Astrocyte of the hippocampus (primary cell): ENCODE data around the gene KLF6.

Experiments
- DNase-seq: peaks from one replicate; pipeline ENCODE4 v3.0.0; 2011; ENCODE audit warnings: low read depth, low spot score

KLF6 gene

DNA sequence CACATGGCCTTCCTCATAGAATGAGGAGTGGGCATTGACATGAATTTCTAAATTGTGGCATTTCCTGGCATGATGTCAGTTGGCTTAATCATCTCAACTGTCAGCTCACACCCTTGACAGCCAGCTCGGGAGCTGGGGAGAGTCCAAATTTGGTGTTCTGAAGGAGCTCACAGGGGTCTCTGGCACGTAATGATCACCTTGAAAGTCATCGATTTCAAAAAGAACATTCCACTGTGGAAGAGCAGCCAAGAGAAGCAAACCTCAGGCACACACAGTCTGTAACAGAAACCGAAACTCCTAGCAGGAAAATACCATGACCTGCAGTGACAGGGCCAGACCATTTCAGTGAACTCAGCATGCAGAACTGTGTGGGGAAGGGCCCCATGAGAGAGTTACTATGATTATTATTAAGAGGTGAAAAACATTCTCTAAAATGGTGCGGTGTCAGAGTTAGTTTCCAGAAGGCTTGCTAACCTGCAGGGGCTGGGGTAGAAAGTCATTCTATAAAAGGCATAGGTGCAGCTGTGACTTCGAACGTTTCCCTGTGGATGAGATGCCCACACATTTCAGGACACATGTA lies 26.4 kb upstream of the KLF6 start:
- peak; percentile 95 for DNase-seq

DNA sequence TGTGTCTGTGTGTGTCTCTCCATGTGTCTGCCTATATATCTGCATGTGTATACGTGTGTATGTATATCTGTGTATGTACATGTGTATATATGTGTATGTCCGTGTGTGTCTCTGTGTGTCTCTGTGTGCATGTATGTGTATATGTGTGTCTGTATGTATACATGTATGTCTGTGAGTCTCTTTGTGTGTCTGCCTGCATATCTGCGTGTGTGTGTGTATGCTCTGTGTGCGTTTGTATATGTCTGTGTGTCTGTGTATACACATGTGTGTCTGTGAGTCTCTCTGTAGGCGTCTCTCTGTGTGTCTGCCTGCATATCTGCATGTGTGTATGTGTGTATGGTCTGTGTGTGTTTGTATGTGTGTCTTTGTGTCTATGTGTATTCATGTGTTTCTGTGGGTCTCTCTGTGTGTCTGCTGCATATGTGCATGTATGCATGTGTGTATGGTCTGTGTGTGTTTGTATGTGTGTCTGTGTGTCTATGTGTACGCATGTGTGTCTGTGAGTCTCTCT lies 23.7 kb upstream of the KLF6 start:
- no peak for DNase-seq

DNA sequence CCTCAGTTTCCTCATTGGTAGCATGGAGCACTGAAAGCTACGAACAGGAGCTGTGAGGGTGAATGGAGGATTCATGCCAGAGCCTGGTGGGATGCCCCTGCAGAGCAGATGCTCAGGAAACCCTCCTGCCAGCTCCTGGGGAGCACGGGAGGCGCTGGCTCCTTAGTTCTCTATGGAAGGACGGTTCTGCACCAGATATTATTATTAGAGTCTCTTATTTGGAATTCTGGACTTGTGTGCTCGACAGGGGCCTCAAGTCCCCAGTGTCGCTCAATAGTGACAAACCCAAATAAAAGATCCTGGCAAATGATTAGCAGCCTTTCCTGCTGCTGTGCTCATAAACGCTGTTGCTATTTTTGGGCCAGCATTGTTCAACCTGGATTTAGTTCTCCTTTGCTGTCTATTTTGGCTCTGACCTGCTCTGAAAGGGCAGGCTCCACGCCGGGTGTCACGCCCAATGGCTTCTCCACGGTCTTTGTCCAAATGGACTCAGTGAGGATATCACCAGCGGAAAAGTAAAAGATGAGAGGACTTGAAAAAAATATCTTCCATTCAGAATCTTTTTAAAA lies 23.0 kb upstream of the KLF6 start:
- no peak for DNase-seq

DNA sequence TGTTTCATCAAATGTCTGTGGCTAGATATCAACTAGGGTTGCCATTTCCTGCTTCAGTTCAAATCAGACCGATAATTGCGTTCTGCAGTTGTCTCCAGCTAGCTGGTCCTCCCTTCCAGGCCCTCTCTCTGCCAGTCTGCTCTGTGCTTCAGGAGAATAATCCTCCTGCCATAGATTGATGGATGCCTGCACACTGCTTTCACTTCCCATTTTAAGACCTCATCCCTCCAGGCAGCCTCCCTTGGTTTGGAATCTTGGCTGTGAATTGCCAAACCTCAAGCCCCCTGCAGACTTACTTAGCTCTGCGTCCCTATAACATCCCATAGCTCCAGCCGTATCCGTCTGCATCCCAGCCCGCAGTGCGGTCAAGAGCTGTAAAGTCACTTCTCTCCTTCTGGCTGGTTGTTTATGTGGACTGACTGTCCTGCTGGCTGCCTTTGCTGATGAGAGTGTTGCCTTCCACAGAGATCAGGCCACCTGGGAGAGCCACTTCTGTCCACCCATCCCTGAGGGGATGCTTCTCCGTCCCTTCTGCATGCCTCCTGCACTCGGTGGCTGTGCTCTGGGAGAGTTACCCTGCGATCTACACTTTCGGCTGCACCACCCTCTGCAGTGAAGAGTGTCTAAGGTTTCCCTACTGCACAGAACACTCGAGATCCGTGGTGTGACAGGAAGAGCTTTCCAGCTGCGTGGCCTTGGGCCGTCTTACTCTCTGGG lies 22.4 kb upstream of the KLF6 start:
- no peak for DNase-seq

DNA sequence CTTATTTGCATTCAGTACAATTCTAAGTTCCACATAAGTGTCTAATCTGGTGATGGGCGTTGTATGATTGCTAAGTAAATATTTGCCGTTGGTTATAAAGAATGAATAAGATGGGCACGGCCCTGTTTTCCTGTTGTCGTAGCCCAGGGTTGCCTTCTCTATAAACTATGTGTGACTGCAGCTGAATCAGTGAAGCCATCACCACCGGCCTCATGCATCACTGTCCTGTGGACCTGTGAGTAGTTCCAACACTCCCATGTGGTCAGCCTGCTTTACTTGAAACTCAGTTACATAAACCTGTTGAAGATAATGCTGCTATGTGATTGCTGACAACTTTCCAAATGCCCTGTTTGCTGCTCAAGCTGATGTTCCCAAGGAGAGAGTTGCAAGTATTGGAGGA lies 21.6 kb upstream of the KLF6 start:
- peak; percentile 82 for DNase-seq

DNA sequence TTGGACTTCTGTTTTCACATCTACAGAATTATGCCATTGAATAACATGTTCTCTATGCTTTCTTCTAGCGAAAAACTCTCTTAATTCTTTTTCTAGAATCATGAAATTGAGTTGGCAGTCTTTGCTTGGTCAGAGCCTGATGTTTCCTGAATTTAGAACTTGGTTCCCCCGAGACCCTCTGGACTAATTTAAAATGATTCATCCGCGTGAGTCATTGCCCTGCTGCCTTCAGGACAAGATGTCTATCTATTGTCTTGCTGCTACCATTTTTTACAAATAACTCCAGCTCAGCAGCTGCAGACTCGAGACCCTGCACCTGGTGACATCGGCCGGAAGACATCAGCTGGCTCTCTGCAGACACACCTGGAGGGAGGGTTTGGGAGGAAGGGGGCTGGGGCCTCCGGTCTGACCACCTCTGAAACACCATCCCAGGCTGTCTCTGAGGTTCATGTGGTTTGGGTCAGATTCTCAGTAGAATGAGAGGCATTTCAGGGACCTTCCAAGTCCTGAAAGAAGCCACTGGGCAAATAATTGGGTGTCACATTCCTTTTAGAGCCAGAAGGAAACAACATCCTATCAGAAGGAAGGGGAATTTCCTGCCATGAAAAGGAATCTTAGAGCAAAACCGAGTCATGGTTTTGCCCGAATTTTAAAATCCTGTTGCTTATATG lies 20.9 kb upstream of the KLF6 start:
- peak; percentile 88 for DNase-seq

DNA sequence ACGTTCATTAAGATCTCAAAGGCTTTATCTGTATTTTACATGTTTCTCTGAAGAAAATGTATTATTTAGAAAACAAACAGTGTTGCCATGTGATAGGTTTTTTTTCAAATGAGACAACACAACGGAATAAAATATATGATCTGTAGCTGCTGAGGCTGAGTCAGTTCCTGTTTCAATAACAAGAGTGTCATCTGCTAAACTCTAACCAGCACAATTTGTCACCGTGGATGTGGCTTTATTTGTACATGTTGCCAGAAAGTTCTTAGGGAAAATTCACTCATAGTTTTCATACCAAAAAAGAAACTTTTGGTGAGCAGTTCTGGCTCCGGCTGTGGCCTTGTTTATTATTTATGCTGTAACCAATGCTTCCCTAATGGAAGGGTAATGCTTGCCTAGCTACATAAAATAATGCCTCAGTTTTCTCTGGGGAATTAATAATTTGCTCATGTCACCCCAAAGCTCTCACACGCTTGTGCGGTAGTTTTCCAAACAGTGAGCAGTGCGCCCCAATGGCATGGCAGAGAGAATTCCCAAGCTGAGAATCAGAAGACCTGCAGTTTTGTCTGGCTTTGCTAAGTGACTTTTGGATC lies 20.3 kb upstream of the KLF6 start:
- peak; percentile 79 for DNase-seq

DNA sequence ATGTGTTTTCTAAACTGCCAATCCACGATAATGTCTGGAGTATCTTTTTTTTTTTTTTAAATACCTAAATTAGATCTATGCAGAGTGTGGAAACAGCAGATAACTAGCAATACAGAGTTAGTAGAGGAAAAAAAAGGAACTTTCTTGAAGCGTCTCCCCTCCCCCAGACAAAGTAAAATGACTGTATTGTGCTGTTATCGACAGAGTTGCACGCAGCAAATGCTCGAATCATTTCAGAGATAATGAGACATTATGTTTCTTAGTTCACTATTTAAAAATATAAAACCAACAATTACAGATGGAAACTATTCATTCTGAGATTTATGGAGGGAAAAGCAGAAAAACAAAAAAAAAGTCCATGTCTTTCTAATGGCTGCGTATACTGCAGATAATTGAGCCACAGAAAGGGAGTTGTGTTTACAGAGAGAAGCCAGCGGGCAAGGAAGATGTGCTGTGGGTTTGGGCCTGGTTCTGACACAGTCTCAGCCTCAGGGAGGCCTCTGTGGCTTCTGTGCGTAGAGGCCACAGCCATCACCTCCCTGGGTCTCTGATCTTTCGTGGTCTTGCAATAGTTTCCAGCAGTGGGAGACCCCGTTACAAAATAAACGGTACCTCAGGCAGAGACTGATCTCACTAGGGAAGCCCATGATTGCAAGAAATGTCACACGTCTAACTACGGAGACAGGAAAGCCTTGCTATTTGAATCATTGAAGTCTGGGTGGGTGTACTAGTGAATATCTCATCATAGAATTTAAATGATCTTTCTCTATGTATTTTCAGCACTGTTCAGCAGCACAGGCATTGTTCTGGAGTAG lies 19.1 kb upstream of the KLF6 start:
- DNase-seq, result no peak

DNA sequence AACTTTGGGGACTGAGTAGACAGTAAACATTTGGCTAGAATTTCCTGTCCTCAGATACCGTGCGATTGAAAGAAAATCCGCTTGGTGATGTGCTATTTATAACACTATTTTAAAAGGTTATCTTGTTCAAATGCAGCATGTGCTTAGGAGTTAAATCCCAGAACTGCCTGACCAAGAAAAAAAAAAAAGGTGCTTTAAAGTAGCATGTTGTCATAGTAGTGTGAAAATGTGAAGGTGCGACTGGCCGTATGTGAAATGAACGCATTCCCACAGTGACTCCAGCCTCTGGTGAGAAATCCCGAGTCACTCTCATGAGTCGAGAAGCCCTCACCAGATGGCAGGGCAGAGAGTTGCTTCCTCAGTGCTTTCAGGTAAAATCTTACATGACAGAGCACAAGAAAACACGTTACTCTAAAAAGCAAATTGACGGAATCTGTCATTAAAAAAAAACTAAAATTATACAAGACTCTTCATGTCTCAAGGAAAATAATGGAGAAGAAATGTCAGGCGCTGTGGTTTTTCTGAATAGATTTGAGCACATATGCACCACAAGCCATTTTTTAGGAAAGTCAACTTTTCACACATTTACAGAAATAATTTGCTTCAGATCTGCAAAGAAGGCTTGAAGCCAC lies 18.4 kb upstream of the KLF6 start:
- peak; percentile 44 for DNase-seq

DNA sequence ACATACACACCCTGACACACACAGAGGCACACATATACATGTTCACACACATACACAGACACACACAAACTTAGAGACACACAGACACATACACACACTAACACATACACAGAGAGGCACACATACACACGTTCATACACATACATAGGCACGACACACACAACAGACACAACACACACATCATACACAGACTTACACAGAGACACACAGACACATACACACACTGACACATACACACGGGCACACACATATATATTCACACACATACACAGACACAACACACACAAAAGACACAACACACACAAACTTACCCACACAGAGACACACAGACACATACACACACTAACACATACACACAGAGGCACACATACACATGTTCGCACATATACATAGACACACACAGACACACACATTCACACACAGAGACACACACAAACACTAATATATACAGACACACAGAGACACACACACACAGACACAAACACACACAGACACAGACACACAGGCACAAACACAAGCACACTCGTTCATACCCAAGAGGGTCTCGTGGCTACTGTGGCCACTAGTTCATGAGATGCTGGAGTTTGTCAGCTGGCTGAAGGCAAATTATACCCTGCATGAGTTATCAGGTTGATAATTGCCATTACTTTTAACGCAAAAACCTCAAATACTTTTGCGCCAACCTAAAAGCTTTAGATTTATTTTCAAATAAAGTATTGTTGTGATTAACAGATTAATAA lies 17.7 kb upstream of the KLF6 start:
- no peak for DNase-seq

DNA sequence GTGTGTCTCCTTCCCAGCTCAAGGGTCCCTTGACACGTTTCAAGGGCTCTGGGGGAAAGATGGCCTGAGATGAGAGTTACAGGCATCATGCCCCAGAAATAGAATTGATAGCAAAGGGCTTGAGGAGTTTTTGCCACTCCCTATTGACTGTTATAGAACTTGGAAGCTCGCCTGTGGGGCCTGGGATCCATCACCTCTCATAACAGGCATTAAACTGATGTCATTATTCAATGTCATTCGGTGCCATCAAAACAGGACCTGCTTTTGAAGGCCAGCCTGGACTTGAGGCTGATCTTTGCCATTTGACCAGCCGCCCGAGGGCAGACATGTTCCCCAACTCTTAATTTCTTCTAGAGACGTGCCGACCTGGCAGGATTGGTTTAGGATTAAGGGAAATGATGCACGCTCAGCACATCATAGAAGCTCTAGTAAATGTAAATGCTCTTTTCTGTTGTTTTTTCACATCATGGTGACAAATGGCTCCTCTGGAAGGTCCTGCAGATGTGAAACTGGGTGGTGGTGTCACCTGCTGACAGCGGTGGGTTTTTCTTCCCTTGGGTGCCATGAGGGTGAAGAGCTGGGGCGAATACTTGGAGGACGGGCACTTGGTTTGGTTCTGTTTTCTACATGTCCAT lies 16.7 kb upstream of the KLF6 start:
- DNase-seq, result no peak

DNA sequence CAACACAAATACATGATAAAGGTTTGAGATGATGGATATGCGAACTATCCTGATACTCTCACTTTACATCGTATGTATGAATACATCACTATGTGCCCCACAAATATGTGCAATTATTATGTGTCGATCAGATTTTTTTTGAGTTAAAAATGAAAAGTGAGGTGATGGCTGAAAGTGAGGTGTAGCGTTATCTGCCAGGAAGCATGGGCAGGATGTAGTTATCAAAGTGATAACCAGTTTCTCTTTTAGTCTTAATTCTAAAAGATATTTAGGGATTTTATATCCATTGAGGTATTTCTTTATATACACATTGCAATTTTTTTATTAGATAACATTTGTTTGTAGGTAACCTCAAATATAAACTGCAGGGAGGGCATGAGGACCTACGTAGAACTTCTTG lies 15.6 kb upstream of the KLF6 start:
- no peak for DNase-seq

DNA sequence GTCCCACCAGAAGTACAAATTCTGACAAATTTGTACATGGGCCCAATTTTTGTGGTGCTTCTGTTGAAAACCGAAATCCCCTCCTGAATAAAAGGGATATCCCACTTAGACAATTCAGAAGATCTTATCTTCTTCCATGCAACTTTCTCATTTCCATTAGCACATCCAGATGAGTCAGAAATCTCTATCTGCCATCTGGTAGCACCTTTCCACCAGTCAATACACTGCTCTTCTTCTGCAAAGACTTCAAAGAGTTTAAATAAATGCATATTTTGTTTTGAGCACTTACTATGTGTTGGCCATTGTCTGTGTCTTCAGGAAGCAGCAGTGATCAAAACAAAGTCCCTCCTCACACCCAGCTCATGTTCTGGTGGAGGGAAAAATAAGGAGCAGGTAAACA lies 12.7 kb upstream of the KLF6 start:
- no peak for DNase-seq

DNA sequence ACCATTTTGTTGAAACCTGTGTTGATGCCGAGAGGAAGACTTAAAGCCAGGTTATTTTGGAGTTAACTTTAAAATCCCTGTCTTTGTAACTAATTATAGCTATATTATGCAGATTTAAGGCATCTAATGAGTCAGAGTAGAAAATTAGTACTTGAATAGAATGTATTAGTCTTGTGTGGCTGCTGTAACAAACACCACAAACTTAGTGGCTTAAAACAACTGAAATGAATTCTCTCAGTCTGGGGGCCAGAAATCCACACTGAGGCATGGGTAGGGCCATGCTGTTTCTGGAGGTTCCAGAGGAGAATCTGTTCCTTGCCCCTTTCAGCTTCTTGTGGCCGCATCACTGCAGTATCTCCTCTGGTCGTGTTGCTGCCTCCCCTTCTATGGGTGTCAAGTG lies 8.5 kb upstream of the KLF6 start:
- no peak for DNase-seq

DNA sequence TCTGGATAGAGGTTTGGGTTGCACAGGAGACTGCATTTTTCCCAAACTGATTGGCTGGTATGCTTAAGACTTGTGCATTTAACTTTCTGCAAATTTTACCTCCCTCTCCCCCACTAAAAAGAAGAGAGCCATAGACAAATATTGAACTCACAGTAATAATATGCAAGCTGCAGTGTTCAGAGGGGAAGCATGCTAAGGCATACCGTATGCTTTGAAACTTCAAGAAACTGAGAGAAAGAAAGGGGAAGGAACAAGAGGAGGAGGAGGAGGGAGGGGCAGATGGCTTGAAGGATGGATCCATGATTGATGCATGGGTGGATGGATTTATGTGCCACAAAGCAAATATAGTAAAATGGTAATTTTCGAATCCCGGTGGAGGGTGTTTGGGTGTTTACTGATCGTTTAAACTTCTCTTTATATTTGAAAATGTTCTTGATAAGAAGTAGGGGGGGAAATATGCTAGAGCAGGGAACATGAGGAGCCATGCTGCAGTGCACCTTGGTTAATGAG lies 7.8 kb upstream of the KLF6 start:
- no peak for DNase-seq

DNA sequence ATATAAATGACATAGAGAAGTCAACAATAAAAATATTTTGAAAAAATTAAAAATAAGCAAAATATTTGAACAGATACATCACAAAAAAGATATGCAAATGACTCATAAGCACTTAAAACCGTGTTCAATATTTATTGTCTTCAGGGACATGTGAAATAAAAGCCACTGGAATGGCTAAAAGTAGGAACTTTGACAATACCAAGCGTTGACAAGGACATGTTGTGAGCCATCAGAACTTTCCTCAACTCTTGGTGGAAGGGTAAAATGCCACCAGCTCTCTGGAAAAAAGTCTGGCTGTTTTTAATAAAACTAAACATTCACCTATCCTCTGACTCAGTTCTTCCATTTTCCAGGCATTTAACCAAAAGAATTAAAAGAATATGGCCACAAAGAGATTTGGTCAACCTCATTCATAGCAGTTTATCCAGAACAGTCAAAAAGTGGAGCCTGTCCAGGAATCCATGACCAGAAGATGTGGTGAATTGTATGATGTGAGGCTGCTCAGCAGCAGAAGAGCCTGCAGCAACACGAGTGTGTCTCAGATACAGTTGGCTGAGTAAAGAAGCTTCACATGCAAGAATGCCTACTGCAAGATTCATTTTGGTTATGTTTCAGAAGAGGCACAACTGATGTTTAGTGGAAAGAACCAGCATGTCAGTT lies 7.1 kb upstream of the KLF6 start:
- DNase-seq, result peak; percentile 71

DNA sequence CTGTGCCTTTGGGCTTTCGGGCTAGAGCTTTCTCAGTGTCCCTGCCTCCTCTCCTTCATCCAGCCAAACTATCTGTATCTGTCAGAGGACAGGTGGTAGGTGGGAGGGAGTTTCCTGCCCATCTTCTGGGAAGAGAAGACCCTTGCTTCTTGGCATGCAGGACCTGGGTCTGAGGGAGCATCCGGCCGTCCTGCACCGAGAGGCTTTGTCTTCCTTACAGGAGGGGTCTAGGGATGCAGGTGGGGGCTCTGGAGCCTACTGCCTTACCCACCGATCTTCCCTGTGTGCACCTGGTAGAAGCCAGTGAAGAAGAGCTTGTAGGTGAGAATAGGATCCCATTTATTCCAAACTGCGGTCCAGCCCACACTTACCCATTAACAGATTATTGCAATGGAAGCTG lies 5.8 kb upstream of the KLF6 start:
- DNase-seq, result no peak

DNA sequence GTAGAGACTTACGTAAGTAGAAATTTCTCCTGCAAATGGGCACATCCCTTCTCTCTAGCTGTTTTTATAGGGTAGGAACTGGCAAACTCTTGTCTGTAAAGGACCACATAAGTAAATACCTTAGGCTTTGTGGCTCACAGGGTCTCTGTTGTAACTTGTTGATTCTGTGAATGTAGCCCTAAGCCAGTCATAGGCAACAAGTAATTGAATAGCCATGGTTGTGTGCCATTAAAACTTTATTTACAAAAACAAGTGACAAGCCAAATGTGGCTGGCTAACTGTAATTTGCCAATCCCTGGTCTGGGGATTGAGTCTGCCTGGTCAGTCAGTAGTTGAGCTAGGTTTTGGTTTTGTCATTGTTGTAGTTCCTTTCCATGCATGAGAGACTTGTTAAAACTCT lies 5.3 kb upstream of the KLF6 start:
- DNase-seq, result no peak

DNA sequence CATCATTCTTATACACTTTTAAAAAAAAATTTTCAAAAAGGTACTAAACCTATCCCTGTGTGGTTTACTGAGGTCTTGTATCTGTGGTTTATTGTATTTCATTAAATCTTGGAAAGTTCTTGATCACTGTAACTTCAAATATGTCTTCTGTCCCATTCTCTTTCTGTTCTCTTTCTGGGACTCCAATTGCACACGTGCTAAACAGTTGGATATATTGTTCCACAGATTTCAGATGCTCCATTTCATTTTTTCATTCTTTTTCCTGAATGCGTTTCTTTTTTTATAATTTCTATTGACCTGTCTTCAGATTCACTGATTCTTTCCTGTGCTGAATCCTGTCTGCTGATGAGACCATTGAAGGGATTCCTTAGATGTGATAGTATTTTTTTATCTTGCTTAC lies 4.6 kb upstream of the KLF6 start:
- DNase-seq, result no peak
